GM23338 (cell line): ENCODE results near the gene GRAMD1B. TPM values are rescaled to one million over a fixed set of nuclear protein-coding genes. Genes with fewer than 3 reads are reported as not detected.
"Not testable (repeated sequence)": the region's sequence is repeated elsewhere in the genome, so short reads cannot be mapped to it uniquely, and the experiment has no call there.

ENCODE experiments used
- ATAC-seq: fragments of 200-7000 bp; cut with Tn5 transposase; 3 replicates; pipeline ENCODE4 v1.9.1; 2020
- DNase-seq: peaks from one replicate; pipeline ENCODE4 v3.0.0-alpha.2; 2015; ENCODE audit warnings: low spot score
- H2AFZ ChIP-seq: fragments of 200-600 bp; sonication (generic); 2 replicates; pipeline ENCODE4 v1.8.0; 2016; ENCODE audit warnings: antibody characterized with exemption, mild to moderate bottlenecking, moderate library complexity
- H3F3A ChIP-seq: fragments of 200-600 bp; sonication (generic); replicated peaks from 2 replicates; pipeline ENCODE4 v1.8.0; 2017; ENCODE audit warnings: antibody characterized with exemption, mixed run types, low read depth
- H3K27ac ChIP-seq: fragments of 200-600 bp; sonication (generic); 2 replicates; pipeline ENCODE4 v1.6.1; 2016; ENCODE audit warnings: low read depth
- H3K27me3 ChIP-seq: fragments of 200-600 bp; sonication (generic); 2 replicates; pipeline ENCODE4 v1.8.0; 2016; ENCODE audit warnings: mild to moderate bottlenecking, mixed run types, moderate library complexity; ENCODE audit not compliant: insufficient read depth
- H3K36me3 ChIP-seq: fragments of 200-600 bp; sonication (generic); 2 replicates; pipeline ENCODE4 v1.8.0; 2016; ENCODE audit warnings: mild to moderate bottlenecking; ENCODE audit not compliant: insufficient read depth
- H3K4me1 ChIP-seq: fragments of 200-600 bp; sonication (generic); 2 replicates; pipeline ENCODE4 v1.8.0; 2016; ENCODE audit warnings: mild to moderate bottlenecking, moderate library complexity; ENCODE audit not compliant: insufficient read depth
- H3K4me2 ChIP-seq: fragments of 200-600 bp; sonication (generic); 2 replicates; pipeline ENCODE4 v1.7.1; 2017; ENCODE audit warnings: mixed run types
- H3K4me3 ChIP-seq: fragments of 200-600 bp; sonication (generic); 2 replicates; pipeline ENCODE4 v1.6.1; 2016; ENCODE audit warnings: mixed run types
- H3K79me2 ChIP-seq: fragments of 200-600 bp; sonication (generic); replicated peaks from 2 replicates; pipeline ENCODE4 v1.8.0; 2017; ENCODE audit warnings: mild to moderate bottlenecking; ENCODE audit not compliant: insufficient read depth
- H3K9me2 ChIP-seq: fragments of 200-600 bp; sonication (generic); 2 replicates; pipeline ENCODE4 v1.8.0; 2017; ENCODE audit not compliant: insufficient read depth
- H4K20me1 ChIP-seq: fragments of 200-600 bp; sonication (generic); replicated peaks from 2 replicates; pipeline ENCODE4 v1.8.0; 2017; ENCODE audit warnings: mild to moderate bottlenecking; ENCODE audit not compliant: insufficient read depth
- H3K27ac Mint-ChIP-seq: 2 replicates; pipeline ENCODE4 v1.8.0; 2020; ENCODE audit warnings: inconsistent platforms, mild to moderate bottlenecking, moderate library complexity, mixed read lengths
- H3K27me3 Mint-ChIP-seq: 3 replicates; pipeline ENCODE4 v1.8.0; 2022; ENCODE audit warnings: low read depth, mild to moderate bottlenecking, moderate library complexity, mixed read lengths, inconsistent platforms; ENCODE audit not compliant: insufficient read depth, poor library complexity
- H3K36me3 Mint-ChIP-seq: 3 replicates; pipeline ENCODE4 v1.8.0; 2021; ENCODE audit warnings: low read depth, mild to moderate bottlenecking, inconsistent platforms, moderate library complexity, mixed read lengths
- H3K4me1 Mint-ChIP-seq: 3 replicates; pipeline ENCODE4 v1.8.0; 2020; ENCODE audit warnings: mild to moderate bottlenecking, inconsistent platforms, mixed read lengths
- H3K4me3 Mint-ChIP-seq: 3 replicates; pipeline ENCODE4 v1.8.0; 2021; ENCODE audit warnings: moderate library complexity, mild to moderate bottlenecking, inconsistent platforms, mixed read lengths
- H3K9me3 Mint-ChIP-seq: 3 replicates; pipeline ENCODE4 v1.8.0; 2020; ENCODE audit warnings: moderate library complexity, mild to moderate bottlenecking, inconsistent platforms, mixed read lengths
- CREB1 ChIP-seq: fragments of 250-450 bp; sonication (Bioruptor Pico); IDR thresholded peaks from 2 replicates; pipeline ENCODE4 v1.5.0; 2020; ENCODE audit warnings: low read depth, mild to moderate bottlenecking, moderate library complexity
- ETS1 ChIP-seq: IDR thresholded peaks from 2 replicates; pipeline ENCODE4 v1.6.1; 2016; ENCODE audit warnings: antibody characterized with exemption
- EZH2 ChIP-seq: fragments of 200-600 bp; sonication (generic); IDR thresholded peaks from one replicate; pipeline ENCODE4 v1.8.0; 2017; ENCODE audit warnings: antibody characterized with exemption, mild to moderate bottlenecking, low read depth; ENCODE audit not compliant: unreplicated experiment
- EZH2phosphoT487 ChIP-seq: fragments of 200-600 bp; sonication (generic); IDR thresholded peaks from one replicate; pipeline ENCODE4 v1.8.1; 2018; ENCODE audit warnings: antibody characterized with exemption; ENCODE audit not compliant: unreplicated experiment
- JUNB ChIP-seq: IDR thresholded peaks from one replicate; pipeline ENCODE4 v1.6.1; 2016; ENCODE audit warnings: antibody characterized with exemption; ENCODE audit not compliant: unreplicated experiment
- REST ChIP-seq: IDR thresholded peaks from one replicate; pipeline ENCODE4 v1.6.1; 2018; ENCODE audit warnings: antibody characterized with exemption; ENCODE audit not compliant: unreplicated experiment
- STAT1 ChIP-seq: IDR thresholded peaks from one replicate; pipeline ENCODE4 v1.6.1; 2016; ENCODE audit warnings: antibody characterized with exemption; ENCODE audit not compliant: unreplicated experiment
- ZNF114 ChIP-seq: fragments of 250-450 bp; sonication (Bioruptor Pico); IDR thresholded peaks from 2 replicates; pipeline ENCODE4 v1.5.0; 2020; ENCODE audit warnings: mild to moderate bottlenecking, moderate library complexity
- ZNF331 ChIP-seq: fragments of 250-450 bp; sonication (Bioruptor Pico); IDR thresholded peaks from 2 replicates; pipeline ENCODE4 v1.5.0; 2020; ENCODE audit warnings: low read depth, mild to moderate bottlenecking, moderate library complexity
- polyA plus RNA-seq: library from polyadenylated mRNA; unstranded; fragments of >200 nt; fragmentation: Nextera tagmentation; extraction: Ambion mirVana; gene quantifications from 2 replicates; pipeline ENCODE4 v1.2.1, GENCODE V29; 2016
- total RNA-seq: library from RNA; depleted of rRNA; stranded (reverse); fragments of >200 nt; shearing (Covaris generic); gene quantifications from 2 replicates; pipeline ENCODE4 v1.2.3, GENCODE V29; 2014
- TF ChIP-seq, protein P1 (sequence below), 2 experiments: fragments of 200-600 bp in 1 of 2; sonication (generic) in 1 of 2; conservative IDR thresholded peaks; 2 replicates each; pipeline versions ENCODE4 v1.5.1 to v1.6.1; 2016 to 2017; ENCODE audit warnings: antibody characterized with exemption in 2 of 2, low read depth in 2 of 2, mild to moderate bottlenecking in 2 of 2, moderate library complexity in 1 of 2

The GRAMD1B gene
- total and polyA plus RNA-seq, 2 experiments from 2014 or later, result 3.7 to 24.3 TPM

- H3K27me3 Mint-ChIP-seq, H2AFZ ChIP-seq, H3K27me3 ChIP-seq, H3K27ac ChIP-seq, H4K20me1 ChIP-seq, H3K36me3 Mint-ChIP-seq, H3K9me3 Mint-ChIP-seq, H3K79me2 ChIP-seq, H3F3A ChIP-seq, H3K27ac Mint-ChIP-seq, H3K9me2 ChIP-seq, H3K36me3 ChIP-seq, H3K4me3 Mint-ChIP-seq, ATAC-seq, H3K4me3 ChIP-seq, DNase-seq, H3K4me2 ChIP-seq: not testable (repeated sequence)
- H3K4me1 Mint-ChIP-seq, result peaks cover 45% of the 10 kb centered on the region
- H3K4me1 ChIP-seq, result peaks cover 47% of the 10 kb centered on the region
Measured at GRCh38 chr11:123520476-123520875, 90.4 kb downstream of the GRAMD1B start.

DNA sequence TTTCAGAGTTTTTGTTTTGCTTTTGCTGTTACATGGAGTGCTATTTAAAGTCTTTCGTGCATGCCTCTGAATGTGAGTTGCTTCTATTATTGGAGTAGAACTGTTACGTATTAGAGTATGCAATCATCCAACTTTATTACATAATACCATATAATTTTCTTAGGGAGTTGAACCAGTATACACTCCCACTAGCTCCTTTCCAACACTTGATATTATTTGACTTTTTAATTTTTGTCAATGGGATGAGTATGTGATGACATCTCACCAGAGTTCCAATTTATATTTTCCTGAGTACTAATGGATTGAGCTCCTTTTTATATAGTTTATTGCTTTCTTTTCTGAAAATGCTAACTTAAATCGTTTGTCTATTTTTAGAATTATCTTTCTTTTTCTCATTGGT lies 90.9 kb downstream of the GRAMD1B start:
- H3K4me3 Mint-ChIP-seq, result no peak overlapping the region
- Histone ChIP-seq H4K20me1 (no peaks in the 10 kb centered on the region), H3K9me2 (no peaks in the 10 kb centered on the region), H3F3A (no peaks in the 10 kb centered on the region), H3K36me3 (no peaks in the 10 kb centered on the region), H3K4me3 (no peak overlapping the region), H3K79me2 (no peaks in the 10 kb centered on the region), H3K27ac (no peak overlapping the region), H2AFZ (no peak overlapping the region), H3K27me3 (no peaks in the 10 kb centered on the region), H3K4me2 (no peak overlapping the region), H3K4me1 (peaks cover 52% of the 10 kb centered on the region)
- H3K9me3 Mint-ChIP-seq, result no peaks in the 10 kb centered on the region; the same call in 1 of the 3 replicates
- ATAC-seq (no peak), DNase-seq (no peak)
- H3K4me1 Mint-ChIP-seq, result peaks cover 50% of the 10 kb centered on the region
- peaks cover 1% of the 10 kb centered on the region for H3K27me3 Mint-ChIP-seq
- no peak overlapping the region for H3K27ac Mint-ChIP-seq
- no peaks in the 10 kb centered on the region for H3K36me3 Mint-ChIP-seq
- TF ChIP-seq REST, result no peak
- no peak for TF ChIP-seq ETS1
- no peak for TF ChIP-seq ZNF114 (CRISPR knock-in tag)
- no peak for TF ChIP-seq JUNB
- TF ChIP-seq EZH2, result no peak
- TF ChIP-seq, protein P1, sequence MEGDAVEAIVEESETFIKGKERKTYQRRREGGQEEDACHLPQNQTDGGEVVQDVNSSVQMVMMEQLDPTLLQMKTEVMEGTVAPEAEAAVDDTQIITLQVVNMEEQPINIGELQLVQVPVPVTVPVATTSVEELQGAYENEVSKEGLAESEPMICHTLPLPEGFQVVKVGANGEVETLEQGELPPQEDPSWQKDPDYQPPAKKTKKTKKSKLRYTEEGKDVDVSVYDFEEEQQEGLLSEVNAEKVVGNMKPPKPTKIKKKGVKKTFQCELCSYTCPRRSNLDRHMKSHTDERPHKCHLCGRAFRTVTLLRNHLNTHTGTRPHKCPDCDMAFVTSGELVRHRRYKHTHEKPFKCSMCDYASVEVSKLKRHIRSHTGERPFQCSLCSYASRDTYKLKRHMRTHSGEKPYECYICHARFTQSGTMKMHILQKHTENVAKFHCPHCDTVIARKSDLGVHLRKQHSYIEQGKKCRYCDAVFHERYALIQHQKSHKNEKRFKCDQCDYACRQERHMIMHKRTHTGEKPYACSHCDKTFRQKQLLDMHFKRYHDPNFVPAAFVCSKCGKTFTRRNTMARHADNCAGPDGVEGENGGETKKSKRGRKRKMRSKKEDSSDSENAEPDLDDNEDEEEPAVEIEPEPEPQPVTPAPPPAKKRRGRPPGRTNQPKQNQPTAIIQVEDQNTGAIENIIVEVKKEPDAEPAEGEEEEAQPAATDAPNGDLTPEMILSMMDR (conservative IDR thresholded peaks at IDR 0.05; ENCODE audit: low read depth in 2 of 2), result no peak
- no peak for TF ChIP-seq EZH2phosphoT487
- TF ChIP-seq CREB1 (CRISPR knock-in tag), result no peak
- TF ChIP-seq ZNF331, result no peak
- TF ChIP-seq STAT1, result no peak
